ENCODE results near the gene MAP4K4. TPM values are rescaled to one million over a fixed set of nuclear protein-coding genes. Genes with fewer than 3 reads are reported as not detected.

The MAP4K4 gene
- total RNA-seq, 1 donor from 2014 or later = 36.8 TPM

- Mint-ChIP-seq H3K4me3 (ENCODE audit: low read depth) (no peak overlapping the region), H3K4me1 (ENCODE audit: low read depth) (peaks cover 28% of the 10 kb centered on the region), H3K36me3 (ENCODE audit: low read depth) (peaks cover 4% of the 10 kb centered on the region), H3K9me3 (no peaks in the 10 kb centered on the region), H3K27me3 (ENCODE audit: low read depth) (no peaks in the 10 kb centered on the region), H3K27ac (no peak overlapping the region)
- no peak for DNase-seq (ENCODE audit: low spot score)
- intact Hi-C loops (cut with micrococcal nuclease) = no loop called here
Measured at GRCh38 chr2:101801496-101801895, 104.0 kb downstream of the MAP4K4 start.

GRCh38 chr2:101802329-101802728 lies 104.8 kb downstream of the MAP4K4 start:
- Mint-ChIP-seq H3K9me3 (no peaks in the 10 kb centered on the region), H3K27me3 (ENCODE audit: low read depth) (no peaks in the 10 kb centered on the region), H3K27ac (no peak overlapping the region), H3K36me3 (ENCODE audit: low read depth) (peaks cover 7% of the 10 kb centered on the region), H3K4me3 (ENCODE audit: low read depth) (no peak overlapping the region), H3K4me1 (ENCODE audit: low read depth) (peaks cover 26% of the 10 kb centered on the region)
- no peak for DNase-seq (ENCODE audit: low spot score)
- intact Hi-C loops (cut with micrococcal nuclease) = no loop called here

- H3K27me3 Mint-ChIP-seq (ENCODE audit: low read depth) = no peaks in the 10 kb centered on the region
- intact Hi-C loops (cut with micrococcal nuclease) = no loop called here
- peaks cover 15% of the 10 kb centered on the region for H3K36me3 Mint-ChIP-seq (ENCODE audit: low read depth)
- peaks cover 27% of the 10 kb centered on the region for H3K4me1 Mint-ChIP-seq (ENCODE audit: low read depth)
- no peak overlapping the region for H3K4me3 Mint-ChIP-seq (ENCODE audit: low read depth)
- no peak for DNase-seq (ENCODE audit: low spot score)
- H3K9me3 Mint-ChIP-seq = no peaks in the 10 kb centered on the region
- H3K27ac Mint-ChIP-seq = no peak overlapping the region
Measured at GRCh38 chr2:101803128-101803527, 105.6 kb downstream of the MAP4K4 start.

- H3K36me3 Mint-ChIP-seq (ENCODE audit: low read depth) = peaks cover 15% of the 10 kb centered on the region
- no peak overlapping the region for H3K4me3 Mint-ChIP-seq (ENCODE audit: low read depth)
- H3K27me3 Mint-ChIP-seq (ENCODE audit: low read depth) = no peaks in the 10 kb centered on the region
- H3K9me3 Mint-ChIP-seq = no peaks in the 10 kb centered on the region
- H3K27ac Mint-ChIP-seq = no peak overlapping the region
- intact Hi-C loops (cut with micrococcal nuclease) = no loop called here
- peaks cover 27% of the 10 kb centered on the region for H3K4me1 Mint-ChIP-seq (ENCODE audit: low read depth)
- DNase-seq (ENCODE audit: low spot score) = no peak
Measured at GRCh38 chr2:101803945-101804696, 106.6 kb downstream of the MAP4K4 start.

GRCh38 chr2:101805152-101806088 lies 107.9 kb downstream of the MAP4K4 start:
- peaks cover 23% of the 10 kb centered on the region for H3K4me1 Mint-ChIP-seq (ENCODE audit: low read depth)
- no peaks in the 10 kb centered on the region for H3K9me3 Mint-ChIP-seq
- DNase-seq (ENCODE audit: low spot score) = no peak
- H3K4me3 Mint-ChIP-seq (ENCODE audit: low read depth) = no peak overlapping the region
- H3K27ac Mint-ChIP-seq = peak overlapping the region; percentile 1
- intact Hi-C loops (cut with micrococcal nuclease) = no loop called here
- peaks cover 15% of the 10 kb centered on the region for H3K36me3 Mint-ChIP-seq (ENCODE audit: low read depth)
- no peaks in the 10 kb centered on the region for H3K27me3 Mint-ChIP-seq (ENCODE audit: low read depth)

GRCh38 chr2:101806123-101806522 lies 108.6 kb downstream of the MAP4K4 start:
- Mint-ChIP-seq H3K4me1 (ENCODE audit: low read depth) (peaks cover 23% of the 10 kb centered on the region), H3K27ac (peak overlapping the region; percentile 1), H3K27me3 (ENCODE audit: low read depth) (no peaks in the 10 kb centered on the region), H3K9me3 (no peaks in the 10 kb centered on the region), H3K36me3 (ENCODE audit: low read depth) (peaks cover 12% of the 10 kb centered on the region), H3K4me3 (ENCODE audit: low read depth) (no peak overlapping the region)
- intact Hi-C loops (cut with micrococcal nuclease) = no loop called here
- DNase-seq (ENCODE audit: low spot score) = no peak

GRCh38 chr2:101806701-101807100 lies 109.2 kb downstream of the MAP4K4 start:
- Mint-ChIP-seq H3K27me3 (ENCODE audit: low read depth) (no peaks in the 10 kb centered on the region), H3K36me3 (ENCODE audit: low read depth) (peaks cover 12% of the 10 kb centered on the region), H3K27ac (peak overlapping the region; percentile 52), H3K4me1 (ENCODE audit: low read depth) (peaks cover 23% of the 10 kb centered on the region), H3K4me3 (ENCODE audit: low read depth) (no peak overlapping the region), H3K9me3 (no peaks in the 10 kb centered on the region)
- intact Hi-C loops (cut with micrococcal nuclease) = no loop called here
- DNase-seq (ENCODE audit: low spot score) = no peak

- no peak overlapping the region for H3K4me3 Mint-ChIP-seq (ENCODE audit: low read depth)
- H3K27ac Mint-ChIP-seq = no peak overlapping the region
- no peaks in the 10 kb centered on the region for H3K9me3 Mint-ChIP-seq
- H3K27me3 Mint-ChIP-seq (ENCODE audit: low read depth) = no peaks in the 10 kb centered on the region
- H3K4me1 Mint-ChIP-seq (ENCODE audit: low read depth) = peaks cover 23% of the 10 kb centered on the region
- peaks cover 12% of the 10 kb centered on the region for H3K36me3 Mint-ChIP-seq (ENCODE audit: low read depth)
- intact Hi-C loops (cut with micrococcal nuclease) = no loop called here
- no peak for DNase-seq (ENCODE audit: low spot score)
Measured at GRCh38 chr2:101807242-101807641, 109.7 kb downstream of the MAP4K4 start.

GRCh38 chr2:101808006-101808562 lies 110.6 kb downstream of the MAP4K4 start:
- H3K4me3 Mint-ChIP-seq (ENCODE audit: low read depth) = no peak overlapping the region
- H3K36me3 Mint-ChIP-seq (ENCODE audit: low read depth) = peaks cover 12% of the 10 kb centered on the region
- no peaks in the 10 kb centered on the region for H3K27me3 Mint-ChIP-seq (ENCODE audit: low read depth)
- H3K27ac Mint-ChIP-seq = no peak overlapping the region
- H3K9me3 Mint-ChIP-seq = no peaks in the 10 kb centered on the region
- intact Hi-C loops (cut with micrococcal nuclease) = no loop called here
- H3K4me1 Mint-ChIP-seq (ENCODE audit: low read depth) = peaks cover 18% of the 10 kb centered on the region
- no peak for DNase-seq (ENCODE audit: low spot score)

GRCh38 chr2:101809698-101810097 lies 112.2 kb downstream of the MAP4K4 start:
- DNase-seq (ENCODE audit: low spot score) = no peak
- Mint-ChIP-seq H3K27ac (no peak overlapping the region), H3K4me1 (ENCODE audit: low read depth) (peaks cover 22% of the 10 kb centered on the region), H3K36me3 (ENCODE audit: low read depth) (peaks cover 12% of the 10 kb centered on the region), H3K4me3 (ENCODE audit: low read depth) (no peak overlapping the region), H3K27me3 (ENCODE audit: low read depth) (no peaks in the 10 kb centered on the region), H3K9me3 (no peaks in the 10 kb centered on the region)
- intact Hi-C loops (cut with micrococcal nuclease) = no loop called here

- Mint-ChIP-seq H3K27ac (no peak overlapping the region), H3K4me1 (ENCODE audit: low read depth) (peaks cover 11% of the 10 kb centered on the region), H3K36me3 (ENCODE audit: low read depth) (peaks cover 12% of the 10 kb centered on the region), H3K9me3 (no peaks in the 10 kb centered on the region), H3K27me3 (ENCODE audit: low read depth) (no peaks in the 10 kb centered on the region), H3K4me3 (ENCODE audit: low read depth) (no peak overlapping the region)
- intact Hi-C loops (cut with micrococcal nuclease) = no loop called here
- DNase-seq (ENCODE audit: low spot score) = no peak
Measured at GRCh38 chr2:101811226-101812015, 113.9 kb downstream of the MAP4K4 start.

GRCh38 chr2:101812226-101812625 lies 114.7 kb downstream of the MAP4K4 start:
- Mint-ChIP-seq H3K4me3 (ENCODE audit: low read depth) (no peak overlapping the region), H3K27me3 (ENCODE audit: low read depth) (no peaks in the 10 kb centered on the region), H3K36me3 (ENCODE audit: low read depth) (peaks cover 8% of the 10 kb centered on the region), H3K9me3 (no peaks in the 10 kb centered on the region), H3K4me1 (ENCODE audit: low read depth) (peaks cover 7% of the 10 kb centered on the region), H3K27ac (no peak overlapping the region)
- DNase-seq (ENCODE audit: low spot score) = no peak
- intact Hi-C loops (cut with micrococcal nuclease) = no loop called here
